HCT116 (cell line): ENCODE data around the gene ZNF335. TPM values are rescaled to one million over a fixed set of nuclear protein-coding genes. Genes with fewer than 3 reads are reported as not detected.

Experiments
- ATAC-seq: fragments of 200-7000 bp; cut with Tn5 transposase; 2 replicates; pipeline ENCODE4 v1.9.1; 2020; ENCODE audit warnings: mild to moderate bottlenecking, moderate library complexity
- BruUV-seq: library from RNA; stranded (reverse); fragments of 400-500 nt; replicated peaks from 2 replicates; lab custom pipeline; 2021; lab: Mats Ljungman, UMichigan
- CTCF ChIA-PET: fragments of 300-600 bp; sonication (Branson Sonifier 250); formaldehyde crosslinking; loops from one replicate; lab custom pipeline; 2021; ENCODE audit warnings: antibody characterized with exemption; lab: Charles Lee
- POLR2A ChIA-PET: fragments of 300-600, 350-600 bp; sonication (Branson Sonifier 250); formaldehyde crosslinking; loops from one replicate; lab custom pipeline; 2021; ENCODE audit warnings: antibody characterized with exemption; lab: Charles Lee
- RAD21 ChIA-PET, 2 experiments: fragments of 300-600 bp; sonication (Branson Sonifier 250); formaldehyde crosslinking; loops; one replicate each; lab custom pipeline; 2023; ENCODE audit warnings: low total read pairs in 2 of 2; ENCODE audit not compliant: uncharacterized antibody in 2 of 2, unreplicated experiment in 2 of 2, low non-redundant PET in 1 of 2; lab: Charles Lee
- DNase-seq: peaks from one replicate; pipeline ENCODE4 v3.0.0-alpha.2; 2010; ENCODE audit warnings: low read depth, low spot score
- H2AFZ ChIP-seq: fragments of 200-600 bp; shearing (Covaris generic), sonication (generic); 2 replicates; pipeline ENCODE4 v1.6.1; 2017; ENCODE audit warnings: low read depth, mixed run types, mixed read lengths, antibody characterized with exemption, low read length; ENCODE audit not compliant: poor library complexity, severe bottlenecking
- H3K27ac ChIP-seq: 2 replicates; pipeline ENCODE4 v1.5.1; 2012; ENCODE audit warnings: low read depth, low read length
- H3K27me3 ChIP-seq: fragments of 200-600 bp; sonication (generic); 2 replicates; pipeline ENCODE4 v1.6.1; 2016; ENCODE audit warnings: mixed run types, low read length, mixed read lengths; ENCODE audit not compliant: insufficient read depth
- H3K36me3 ChIP-seq, 2 experiments: fragments of 200-500 bp in 1 of 2; fragments of 200-600 bp in 1 of 2; sonication (Bioruptor generic) in 1 of 2; sonication (generic) in 1 of 2; 2 replicates each; pipeline versions ENCODE4 v1.5.1 to v1.6.1; 2014 to 2016; ENCODE audit warnings: low read length in 2 of 2, inconsistent platforms in 1 of 2, mixed read lengths in 1 of 2, mixed run types in 1 of 2; ENCODE audit not compliant: insufficient read depth in 2 of 2, control insufficient read depth in 1 of 2
- H3K4me1 ChIP-seq, 2 experiments: fragments of 200-600 bp in 1 of 2; sonication (generic) in 1 of 2; 2 replicates each; pipeline versions ENCODE4 v1.5.1 to v1.6.1; 2012 to 2017; ENCODE audit warnings: low read length in 2 of 2, inconsistent platforms in 1 of 2, mild to moderate bottlenecking in 1 of 2, mixed read lengths in 1 of 2, mixed run types in 1 of 2, moderate library complexity in 1 of 2; ENCODE audit not compliant: insufficient read depth in 2 of 2, control insufficient read depth in 1 of 2
- H3K4me2 ChIP-seq: fragments of 200-600 bp; sonication (generic); 2 replicates; pipeline ENCODE4 v1.6.1; 2017; ENCODE audit warnings: mixed run types, low read length, mixed read lengths
- H3K4me3 ChIP-seq, 2 experiments: fragments of 200-600 bp in 1 of 2; sonication (generic) in 1 of 2; replicated peaks in 1 of 2; 2 replicates each; pipeline ENCODE4 v1.5.1; 2011 to 2016; ENCODE audit warnings: low read length in 2 of 2, control low read depth in 1 of 2, low read depth in 1 of 2, mild to moderate bottlenecking in 1 of 2, mixed read lengths in 1 of 2, mixed run types in 1 of 2
- H3K79me2 ChIP-seq: fragments of 200-600 bp; sonication (generic); 2 replicates; pipeline ENCODE4 v1.6.1; 2017; ENCODE audit warnings: mild to moderate bottlenecking, mixed run types, low read length, moderate library complexity, mixed read lengths; ENCODE audit not compliant: insufficient read depth
- H3K9ac ChIP-seq: fragments of 200-600 bp; sonication (generic); 2 replicates; pipeline ENCODE4 v1.6.1; 2016; ENCODE audit warnings: low read length, mixed read lengths
- H3K9me2 ChIP-seq: fragments of 200-600 bp; sonication (generic), shearing (Covaris generic); 2 replicates; pipeline ENCODE4 v1.6.1; 2017; ENCODE audit warnings: mixed run types, mild to moderate bottlenecking, moderate library complexity; ENCODE audit not compliant: insufficient read depth
- H3K9me3 ChIP-seq, 2 experiments: fragments of 200-500 bp in 1 of 2; fragments of 200-600 bp in 1 of 2; sonication (Bioruptor generic) in 1 of 2; sonication (generic) in 1 of 2; 2 replicates each; pipeline ENCODE4 v1.6.1; 2014 to 2017; ENCODE audit warnings: low read length in 2 of 2, mixed read lengths in 2 of 2, inconsistent platforms in 1 of 2, low read depth in 1 of 2, mild to moderate bottlenecking in 1 of 2, mixed run types in 1 of 2, moderate library complexity in 1 of 2; ENCODE audit not compliant: control insufficient read depth in 1 of 2, insufficient read depth in 1 of 2
- H4K20me1 ChIP-seq: fragments of 200-600 bp; sonication (generic), shearing (Covaris generic); 2 replicates; pipeline ENCODE4 v1.6.1; 2017; ENCODE audit warnings: mixed run types, mild to moderate bottlenecking, moderate library complexity; ENCODE audit not compliant: insufficient read depth
- CBX3 ChIP-seq: IDR thresholded peaks from 2 replicates; pipeline ENCODE4 v1.6.1; 2012; ENCODE audit warnings: low read depth
- ELF1 ChIP-seq: IDR thresholded peaks from 2 replicates; pipeline ENCODE4 v1.6.1; 2012; ENCODE audit warnings: low read depth, borderline replicate concordance
- POLR2A ChIP-seq: IDR thresholded peaks from 2 replicates; pipeline ENCODE4 v1.7.0; 2011; ENCODE audit warnings: borderline replicate concordance; ENCODE audit not compliant: insufficient read depth, insufficient read length; ENCODE audit errors: extremely low read depth
- RAD21 ChIP-seq: IDR thresholded peaks from 2 replicates; pipeline ENCODE4 v1.6.1; 2012; ENCODE audit warnings: low read depth, mild to moderate bottlenecking
- REST ChIP-seq: IDR thresholded peaks from 2 replicates; pipeline ENCODE4 v1.6.1; 2012; ENCODE audit warnings: low read depth
- SP1 ChIP-seq: IDR thresholded peaks from 2 replicates; pipeline ENCODE4 v1.6.1; 2012; ENCODE audit warnings: low read depth
- TCF7L2 ChIP-seq: IDR thresholded peaks from 2 replicates; pipeline ENCODE4 v1.7.0; 2011; ENCODE audit warnings: borderline replicate concordance, inconsistent platforms; ENCODE audit not compliant: insufficient read depth, insufficient read length; ENCODE audit errors: extremely low read depth
- ZBTB33 ChIP-seq: IDR thresholded peaks from 2 replicates; pipeline ENCODE4 v1.6.1; 2011; ENCODE audit warnings: mild to moderate bottlenecking, low read length, moderate library complexity; ENCODE audit not compliant: insufficient replicate concordance; ENCODE audit errors: extremely low read depth
- intact Hi-C: fragments of 100-400 bp; cut with micrococcal nuclease; formaldehyde crosslinking; loops from 2 replicates; pipeline ENCODE4 v1.10.0; 2022
- total RNA-seq: library from RNA; stranded (reverse); gene quantifications from one replicate; pipeline ENCODE4 v1.2.1, GENCODE V29; 2021; ENCODE audit not compliant: unreplicated experiment

Gene ZNF335
- total RNA-seq, 1 experiment from 2014 or later: 20.8 TPM

- TF ChIP-seq REST (no peak), TCF7L2 (no peak)
Measured at GRCh38 chr20:46020555-46020954, 48.6 kb upstream of the ZNF335 start (continued).

- POLR2A ChIA-PET: no interaction called here
Measured at GRCh38 chr20:46018611-46019010, 46.6 kb upstream of the ZNF335 start.

More at GRCh38 chr20:46018611-46019010, 46.6 kb upstream of the ZNF335 start:
- no peaks in the 10 kb centered on the region for H3K9me3 ChIP-seq
- ChIA-PET CTCF (interaction anchor here (0.9 kb wide), 1 partner anchor 49 kb away, joined by 3 read pairs; no protein-coding TSS in a partner anchor), RAD21 (no interaction called here)
- H2AFZ ChIP-seq: no peak overlapping the region
- DNase-seq (no peak), ATAC-seq (no peak)
- H3K36me3 ChIP-seq: no peaks in the 10 kb centered on the region
- no peak overlapping the region for H3K9ac ChIP-seq
- no peak for TF ChIP-seq ELF1
- TF ChIP-seq RAD21: no peak
- no peak for TF ChIP-seq ZBTB33
- no peak for TF ChIP-seq SP1
- TF ChIP-seq CBX3: no peak
- no peak for TF ChIP-seq POLR2A
- no peak overlapping the region for H3K4me2 ChIP-seq
- BruUV-seq: no TSS peak
- no peak overlapping the region for H3K27ac ChIP-seq
- no peak overlapping the region for H3K4me3 ChIP-seq
- peaks cover 6% of the 10 kb centered on the region; the same call in 1 of the 2 replicates for H3K27me3 ChIP-seq
- intact Hi-C loops: no loop called here
- no peaks in the 10 kb centered on the region for H3K79me2 ChIP-seq
- H3K9me2 ChIP-seq: no peaks in the 10 kb centered on the region
- H4K20me1 ChIP-seq: no peaks in the 10 kb centered on the region
- peaks cover 6 to 28% of the 10 kb centered on the region in 2 experiments; a peak in 3 of 4 replicates for H3K4me1 ChIP-seq
